HK-2 (cell line): ENCODE measurements around the gene TPST2.
A peak's percentile ranks its signal among the peaks of the same experiment; 100 is the strongest.

ENCODE experiments used
- DNase-seq: peaks from one replicate; pipeline ENCODE4 v3.0.0-alpha.2; 2018; ENCODE audit not compliant: unreplicated experiment

TPST2 gene

DNA sequence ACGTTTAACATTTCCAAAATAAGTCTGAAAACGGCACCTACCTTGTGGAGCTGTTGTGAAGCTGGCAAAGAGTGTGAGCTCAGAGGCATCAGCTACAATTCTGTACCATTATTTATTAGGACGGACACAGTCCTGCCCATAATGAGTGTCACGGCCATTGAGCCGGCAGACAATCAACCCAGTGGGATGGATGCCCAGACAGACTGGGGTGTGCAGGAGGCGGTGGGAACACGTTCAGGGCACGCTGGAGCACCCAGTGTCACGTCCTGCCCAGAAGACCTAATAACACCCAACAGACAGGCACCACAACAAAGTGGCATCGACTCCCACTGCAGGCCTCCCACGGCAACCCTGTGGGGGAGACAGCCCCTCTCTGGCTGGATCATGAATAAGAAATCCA lies 34.5 kb downstream of the TPST2 start:
- no peak for DNase-seq

DNA sequence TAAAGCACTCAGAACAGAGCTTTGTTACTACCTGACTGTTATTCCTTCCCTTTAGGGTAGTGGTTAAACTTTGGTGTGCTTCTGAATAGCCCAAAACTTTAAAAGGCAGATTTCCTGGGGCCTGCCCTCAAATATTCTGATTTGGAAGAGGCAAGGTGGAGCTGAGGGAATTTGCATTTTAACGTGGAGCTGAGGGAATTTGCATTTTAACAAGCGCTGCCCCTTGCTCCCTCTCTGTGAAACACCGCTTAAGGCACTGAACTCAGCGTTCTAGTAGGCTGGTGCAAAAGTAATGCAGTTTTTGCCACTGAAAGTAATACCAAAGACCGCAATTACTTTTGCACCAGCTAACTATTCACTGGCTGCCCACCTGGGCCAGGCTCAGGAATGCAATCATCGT lies 35.0 kb downstream of the TPST2 start:
- no peak for DNase-seq

DNA sequence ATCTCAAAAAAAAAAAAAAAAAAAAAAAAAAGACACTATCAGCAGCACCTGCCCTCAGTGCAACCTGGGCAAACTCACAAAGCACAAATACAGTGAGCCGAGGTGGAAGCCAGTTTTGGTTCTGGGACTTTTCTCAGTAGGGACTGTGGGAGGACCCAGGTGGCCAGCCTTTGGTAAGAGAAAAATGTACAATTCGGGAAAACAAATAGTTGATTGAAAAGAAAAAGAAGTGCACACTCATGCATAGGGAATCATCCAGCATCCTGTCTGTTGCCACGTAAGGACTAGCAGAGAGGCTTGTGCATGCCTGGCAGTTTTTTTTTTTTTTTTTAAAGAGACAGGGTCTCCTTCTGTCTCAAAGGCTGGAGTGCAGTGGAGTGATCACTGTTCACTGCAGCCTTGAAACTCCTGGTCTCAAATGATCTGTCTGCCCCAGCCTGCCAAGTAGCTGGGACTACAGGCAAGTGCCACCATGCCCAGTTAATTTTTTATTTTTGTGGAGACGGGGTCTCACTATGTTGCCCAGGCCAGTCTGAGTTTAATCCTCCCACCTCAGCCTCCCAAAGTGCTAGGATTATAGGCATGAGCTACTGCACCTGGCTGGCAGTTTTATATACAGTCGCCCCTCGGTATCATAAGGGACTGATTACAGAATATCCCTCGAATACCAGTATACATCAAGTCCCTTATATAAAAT lies 36.7 kb downstream of the TPST2 start:
- DNase-seq = peak; percentile 33

DNA sequence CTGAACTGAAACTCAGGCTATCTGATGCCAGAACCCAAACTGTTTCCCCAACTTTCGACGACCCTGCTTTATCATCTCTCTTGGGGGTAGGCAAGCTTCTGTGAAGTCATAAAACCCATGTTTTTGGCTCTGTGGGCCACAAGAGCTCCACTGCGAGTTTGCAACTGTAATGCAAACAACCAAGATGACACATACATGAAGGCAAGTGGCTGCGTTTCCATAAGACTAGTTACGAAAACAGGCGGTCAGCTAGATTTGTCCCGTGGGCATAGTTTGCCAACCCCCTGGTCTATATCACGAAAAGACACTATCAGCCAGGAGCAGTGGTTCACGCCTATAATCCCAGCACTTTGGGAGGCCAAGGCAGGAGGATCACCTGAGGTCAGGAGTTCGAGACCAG lies 37.5 kb downstream of the TPST2 start:
- DNase-seq = no peak

DNA sequence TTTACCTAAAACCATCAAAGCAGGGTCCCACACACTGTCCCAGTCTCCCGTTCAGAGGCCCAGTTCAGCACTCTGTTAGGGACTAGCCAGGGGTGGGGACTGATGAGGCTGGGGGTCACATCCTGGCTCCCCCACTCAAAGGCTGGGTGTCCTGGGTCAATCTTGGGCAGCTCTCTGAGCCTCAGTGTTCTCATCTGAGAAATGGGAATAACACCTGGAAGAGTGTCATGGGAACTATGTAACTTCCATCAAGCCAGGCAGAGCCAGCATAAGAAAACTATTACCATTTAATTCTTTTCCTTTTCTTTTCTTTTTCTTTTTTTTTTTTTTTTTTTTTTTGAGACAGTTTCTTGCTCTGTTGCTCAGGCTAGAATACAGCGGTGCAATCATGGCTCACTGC lies 38.4 kb downstream of the TPST2 start:
- no peak for DNase-seq

DNA sequence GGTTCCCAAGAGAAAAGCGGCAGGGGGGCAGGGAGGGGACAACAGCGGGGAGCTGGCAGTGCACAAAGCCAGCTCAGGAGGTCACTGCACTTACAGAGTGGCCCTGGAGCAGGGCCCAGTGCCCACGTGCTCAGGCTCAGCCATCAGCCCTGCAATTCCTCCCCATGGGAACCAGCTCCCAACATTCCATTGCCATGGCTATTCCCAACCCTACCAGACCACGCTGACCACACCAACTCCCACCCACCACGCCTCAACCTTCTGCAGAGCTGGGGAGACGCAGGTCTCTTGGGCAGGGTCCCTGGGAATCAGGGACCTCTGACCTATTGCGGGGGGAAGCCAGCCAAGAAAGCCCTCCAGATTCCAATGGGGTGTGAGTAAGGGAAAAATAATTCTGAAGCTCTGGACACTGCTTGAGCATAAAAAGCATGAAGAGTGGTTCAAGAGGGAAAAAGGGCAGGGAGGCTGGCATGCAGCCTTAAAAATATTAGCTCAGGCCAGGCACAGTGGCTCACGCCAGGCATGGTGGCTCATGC lies 39.4 kb downstream of the TPST2 start:
- peak; percentile 87 for DNase-seq

DNA sequence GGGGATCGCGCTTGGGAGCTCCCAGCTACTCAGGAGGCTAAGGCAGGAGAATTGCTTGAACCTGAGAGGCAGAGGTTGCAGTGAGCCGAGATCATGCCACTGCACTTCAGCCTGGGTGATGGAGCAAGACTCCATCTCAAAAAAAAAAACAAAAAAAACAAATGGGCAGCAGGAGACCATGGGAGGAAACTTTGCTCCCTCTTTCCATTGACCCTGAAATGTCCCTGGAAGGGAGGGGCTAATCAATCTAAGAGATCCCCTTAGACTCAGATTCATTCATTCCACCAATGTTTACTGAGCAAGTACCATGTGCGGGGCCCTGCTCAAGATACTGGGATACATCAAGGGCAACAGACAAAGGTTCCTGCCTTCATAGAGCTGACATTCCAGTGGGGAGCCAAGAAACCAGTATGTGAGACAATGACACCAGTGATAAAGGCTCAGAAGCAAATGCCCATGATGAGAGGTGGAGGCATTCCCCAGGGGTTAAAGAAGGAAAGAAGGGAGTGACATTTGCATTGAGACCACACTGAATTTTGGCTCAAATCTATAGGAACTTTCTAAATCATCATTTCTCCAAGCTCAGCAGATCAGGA lies 39.9 kb downstream of the TPST2 start:
- no peak for DNase-seq

DNA sequence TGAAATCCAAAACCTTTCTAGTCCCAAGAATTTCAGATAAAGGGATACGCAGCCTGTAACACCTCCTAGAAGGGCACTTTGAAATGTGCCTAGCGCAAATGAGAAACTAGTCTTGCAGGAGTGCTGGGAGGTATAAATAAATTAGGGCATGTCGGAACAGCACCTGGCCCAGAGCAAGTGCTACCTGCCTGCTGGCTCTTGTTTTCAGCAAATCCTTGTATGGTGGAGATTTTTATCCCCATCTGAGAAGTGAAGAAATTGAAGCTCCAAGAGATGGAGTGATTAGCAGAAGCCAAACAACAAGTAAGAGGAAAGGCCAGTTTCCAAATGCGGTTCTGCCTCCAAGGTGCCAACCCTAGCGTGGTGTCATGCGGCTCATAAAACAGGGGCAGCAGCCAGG lies 40.9 kb downstream of the TPST2 start:
- no peak for DNase-seq

DNA sequence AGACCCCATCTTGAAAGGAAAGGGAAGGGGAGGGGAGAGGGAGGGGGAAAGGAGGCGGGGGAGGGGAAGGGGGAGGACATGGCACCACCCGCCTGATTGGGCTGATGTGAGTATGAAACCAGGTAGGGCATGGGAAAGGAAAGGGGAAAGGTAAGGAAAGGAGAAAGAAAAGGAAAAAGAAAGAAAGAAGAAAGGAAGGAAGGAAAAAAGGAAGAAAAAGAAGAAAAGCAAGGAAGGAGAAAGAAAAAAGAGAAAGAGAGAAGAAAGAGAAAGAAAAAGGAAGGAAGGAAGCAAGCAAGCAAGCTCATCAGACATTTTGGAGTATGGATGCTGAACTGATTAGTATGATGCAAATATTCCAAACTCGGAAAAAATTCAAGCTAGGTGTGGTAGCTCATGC lies 41.6 kb downstream of the TPST2 start:
- no peak for DNase-seq

DNA sequence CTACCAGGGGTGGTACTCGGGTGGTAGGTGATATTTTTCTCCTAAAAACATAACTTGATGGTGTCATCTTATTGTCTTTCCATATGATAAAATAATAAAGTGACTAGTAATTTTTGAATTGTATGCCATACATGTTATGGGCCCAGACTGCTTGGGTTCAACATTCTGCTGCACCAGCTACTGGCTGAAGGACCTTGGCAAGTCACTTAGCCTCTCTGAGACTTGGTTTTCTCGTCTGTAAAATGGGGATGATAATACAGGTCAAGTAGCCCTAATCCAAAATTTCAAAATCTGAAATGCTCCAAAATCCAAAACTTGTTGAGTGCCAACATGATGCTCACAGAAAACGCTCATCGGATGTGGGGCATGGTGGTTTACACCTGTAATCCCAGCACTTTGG lies 42.1 kb downstream of the TPST2 start:
- DNase-seq = no peak

DNA sequence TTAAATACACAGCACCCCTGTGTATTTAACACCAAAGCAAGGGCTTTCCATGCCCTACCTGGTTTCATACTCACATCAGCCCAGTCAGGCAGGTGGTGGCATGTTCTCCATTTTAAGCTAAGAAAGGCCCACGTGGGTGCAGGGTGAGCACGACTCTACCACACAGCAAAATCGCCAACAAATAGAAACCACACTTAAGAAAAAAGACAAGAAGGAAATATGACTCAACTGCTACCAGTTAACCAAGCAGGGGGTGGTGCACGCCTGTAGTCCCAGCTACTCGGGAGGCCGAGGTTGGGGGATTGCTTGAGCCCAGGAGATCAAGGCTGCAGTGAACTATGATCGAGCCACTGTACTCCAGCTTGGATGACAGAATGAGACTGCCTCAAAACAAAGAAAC lies 42.5 kb downstream of the TPST2 start:
- DNase-seq = no peak

DNA sequence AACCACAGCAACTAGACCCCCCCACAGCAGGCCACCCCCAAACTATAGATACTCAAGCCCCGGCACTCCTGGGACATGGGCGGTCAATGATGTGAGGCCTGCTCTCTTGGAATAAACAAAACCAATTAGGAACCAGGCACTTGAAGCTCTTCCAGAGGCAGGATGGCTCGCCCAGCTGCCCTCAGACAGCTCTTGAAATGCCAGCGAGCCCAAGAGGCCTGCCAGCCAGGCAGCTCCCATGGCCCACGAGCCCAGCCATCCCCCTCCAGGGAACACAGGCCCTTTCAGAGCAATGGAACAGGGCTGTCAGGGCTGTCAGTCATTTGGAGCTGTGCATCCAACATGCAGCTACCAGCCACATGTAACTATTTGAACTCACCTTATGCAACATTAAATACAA lies 43.6 kb downstream of the TPST2 start:
- no peak for DNase-seq

DNA sequence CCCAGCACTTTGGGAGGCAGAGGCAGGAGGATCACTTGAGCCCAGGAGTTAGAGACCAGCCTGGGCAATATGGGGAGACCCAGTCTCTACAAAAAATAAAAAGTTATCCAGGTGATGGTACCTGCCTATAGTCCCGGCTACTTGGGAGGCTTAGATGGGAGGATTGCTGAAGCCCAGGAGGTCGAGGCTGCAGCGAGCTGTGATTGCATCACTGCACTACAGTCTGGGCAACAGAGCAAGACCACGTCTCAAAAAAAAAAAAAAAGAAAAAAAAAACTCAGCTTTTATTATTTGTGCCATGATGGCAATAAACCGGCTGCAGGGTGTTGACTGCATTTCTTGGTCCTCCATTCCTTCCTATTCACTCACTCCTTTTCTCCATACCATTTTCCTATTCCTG lies 44.1 kb downstream of the TPST2 start:
- DNase-seq = no peak

DNA sequence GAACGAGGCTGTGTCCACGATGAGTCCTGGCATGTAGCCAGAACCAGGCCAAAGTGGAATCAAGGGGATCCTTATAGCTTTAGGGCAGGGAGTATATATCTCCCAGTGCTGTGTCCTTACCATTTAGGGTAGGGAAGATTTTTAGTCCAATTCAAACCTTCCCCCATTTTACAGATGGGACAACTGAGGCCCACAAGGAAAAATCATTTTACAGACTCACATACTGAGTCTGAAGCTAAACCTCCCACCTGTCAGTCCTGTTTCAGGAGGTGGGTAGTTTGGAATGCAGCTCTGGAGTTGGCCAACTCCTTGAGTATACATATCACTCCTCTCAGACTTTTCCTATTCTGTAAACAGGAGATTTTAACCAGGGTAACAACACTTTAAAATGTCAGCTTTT lies 44.5 kb downstream of the TPST2 start:
- no peak for DNase-seq

DNA sequence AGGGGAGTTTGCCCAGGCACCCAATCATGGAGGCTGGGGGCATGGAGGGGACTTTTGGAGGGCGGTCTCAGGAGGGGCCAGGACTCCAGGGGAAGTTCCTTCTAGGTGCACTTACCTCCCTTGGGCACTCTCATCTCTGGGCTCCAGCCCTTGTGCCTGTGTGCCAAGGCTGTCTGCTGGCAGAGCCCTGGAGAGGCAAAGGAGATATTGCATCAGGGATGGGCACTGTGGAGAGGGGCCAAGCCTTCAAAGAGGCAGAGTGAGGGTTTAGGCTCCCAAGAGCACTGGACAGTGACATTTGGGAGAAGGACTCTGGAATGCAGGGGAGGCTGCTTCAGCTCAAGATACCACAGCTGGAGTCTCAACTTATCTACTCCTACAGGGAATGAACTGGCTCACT lies 45.4 kb downstream of the TPST2 start:
- DNase-seq = no peak

DNA sequence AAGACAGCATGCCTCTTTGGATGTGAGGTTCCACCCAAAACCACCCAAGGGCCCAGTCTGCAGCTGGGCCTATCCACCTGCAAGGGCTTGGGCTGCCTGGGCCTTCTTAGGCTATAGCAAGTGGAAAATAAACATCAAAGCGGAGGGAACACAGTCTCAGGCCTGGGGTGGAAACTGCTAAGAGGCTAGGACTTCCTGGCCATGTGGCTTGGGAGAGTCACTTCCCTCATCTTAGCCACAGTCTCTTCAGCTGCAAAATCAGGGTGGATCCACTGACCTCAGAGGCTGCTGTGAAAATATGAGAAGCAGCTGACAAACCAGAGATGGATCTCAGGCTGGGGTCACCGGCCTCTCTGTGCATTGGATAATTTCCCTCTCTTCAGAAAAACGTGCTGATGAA lies 47.1 kb downstream of the TPST2 start:
- DNase-seq = no peak

DNA sequence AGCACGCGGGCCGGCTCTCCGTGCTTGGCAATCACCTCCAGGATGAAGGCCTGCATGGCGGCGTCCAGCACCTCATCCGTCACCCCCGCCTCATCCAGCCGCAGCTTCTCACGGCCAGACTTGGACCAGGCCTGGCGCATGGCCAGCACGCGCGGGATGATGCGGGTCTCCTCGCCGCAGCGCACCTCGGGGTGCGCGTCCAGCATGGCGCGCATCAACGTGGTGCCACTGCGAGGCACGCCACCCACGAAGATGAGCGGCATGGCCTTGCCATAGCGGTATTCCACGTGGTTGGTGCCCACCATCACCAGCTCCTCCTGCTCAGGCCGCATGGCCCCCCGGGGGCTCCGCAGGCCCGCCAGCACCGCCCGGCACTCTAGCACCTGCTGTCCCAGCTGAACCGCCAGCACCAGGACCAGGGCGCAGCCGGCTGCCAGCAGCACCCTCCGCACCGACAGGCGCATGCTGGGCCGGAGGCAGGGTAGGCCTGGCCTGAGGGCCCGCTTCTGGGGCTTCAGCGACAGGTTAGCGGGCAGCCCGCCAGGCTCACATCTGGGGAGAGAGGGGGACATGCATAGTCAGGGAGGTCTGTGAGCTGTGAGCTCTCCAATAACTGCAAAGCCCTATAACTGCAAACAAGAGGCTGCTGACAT lies 48.6 kb downstream of the TPST2 start:
- no peak for DNase-seq

DNA sequence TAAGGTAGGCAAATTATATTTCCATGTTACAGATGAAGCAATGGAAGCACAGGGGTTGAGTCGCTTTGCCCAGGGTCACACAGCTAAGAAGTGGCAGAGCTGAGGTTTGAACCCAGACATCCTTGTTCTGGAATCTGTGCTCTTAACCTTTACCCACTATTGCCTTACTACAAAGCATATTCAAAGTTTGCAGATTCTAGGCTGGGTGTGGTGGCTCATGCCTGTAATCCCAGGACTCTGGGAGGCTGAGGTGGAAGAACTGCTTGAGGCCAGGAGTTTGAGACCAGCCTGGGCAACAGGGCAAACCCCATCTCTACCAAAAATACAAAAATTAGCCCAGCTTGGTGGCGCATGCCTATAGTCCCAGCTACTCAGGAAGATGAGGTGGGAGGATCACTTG lies 49.8 kb downstream of the TPST2 start:
- no peak for DNase-seq

DNA sequence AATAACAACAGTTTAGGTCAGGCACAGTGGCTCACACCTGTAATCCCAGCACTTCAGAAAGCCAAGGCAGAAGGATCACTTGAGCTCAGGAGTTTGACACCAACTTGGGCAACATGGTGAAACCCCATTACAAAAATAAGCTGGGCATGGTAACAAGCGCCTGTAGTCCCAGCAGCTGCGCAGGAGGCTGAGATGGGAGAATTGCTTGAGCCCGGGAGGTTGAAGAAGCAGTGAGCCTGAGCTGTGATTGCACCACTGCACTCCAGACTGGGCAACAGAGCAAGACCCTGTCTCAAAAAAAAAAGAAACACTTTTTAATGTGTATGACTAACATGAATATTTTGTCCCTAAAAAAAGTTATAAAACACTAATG lies 53.2 kb downstream of the TPST2 start:
- DNase-seq = no peak

DNA sequence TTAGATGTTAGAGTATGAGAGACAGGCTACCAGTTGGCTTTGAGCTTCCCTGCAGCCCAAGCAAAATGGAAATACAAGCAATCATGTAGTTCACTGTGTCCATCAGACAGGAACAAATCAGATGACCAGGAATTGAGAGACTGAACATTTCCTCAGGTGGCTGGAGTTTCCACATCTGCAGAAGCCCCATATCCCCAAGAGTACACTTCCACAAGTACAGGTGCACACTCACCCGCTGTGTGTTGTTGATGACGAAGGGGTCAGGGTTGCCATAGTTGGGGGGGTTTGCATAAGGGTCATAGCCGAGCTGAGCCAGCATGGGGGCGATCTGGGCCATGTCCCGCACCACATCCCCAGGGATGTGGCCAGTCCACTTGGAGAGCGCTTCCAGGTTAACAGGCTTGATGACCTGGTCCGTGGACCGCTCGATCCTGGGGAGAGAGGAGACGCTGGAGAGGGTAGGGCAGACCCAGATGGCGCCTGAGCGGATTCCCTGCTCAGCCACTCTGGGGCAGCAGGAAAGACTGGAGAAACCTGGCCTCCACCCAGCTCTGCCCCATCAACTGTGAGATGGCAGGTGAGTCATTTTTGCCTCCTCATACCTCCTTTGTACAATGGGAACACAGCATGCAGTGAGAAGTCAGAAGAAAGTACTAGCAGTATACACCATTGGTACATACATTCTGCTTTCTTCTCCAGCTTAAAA lies 53.7 kb downstream of the TPST2 start:
- peak; percentile 13 for DNase-seq

DNA sequence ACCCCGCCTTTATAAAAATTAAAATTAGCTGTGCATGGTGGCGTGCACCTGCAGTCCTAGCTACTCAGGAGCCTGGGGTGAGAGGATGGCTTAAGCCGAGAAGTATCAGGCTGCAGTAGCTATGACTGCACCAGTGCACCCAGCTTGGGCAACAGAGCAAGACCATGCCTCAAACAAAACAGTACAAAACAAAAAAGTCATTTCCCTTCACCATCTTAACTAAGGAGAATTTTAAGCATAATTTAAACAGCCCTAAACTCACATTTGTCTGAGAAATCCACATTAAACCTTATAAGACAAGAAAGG lies 54.4 kb downstream of the TPST2 start:
- DNase-seq = no peak

DNA sequence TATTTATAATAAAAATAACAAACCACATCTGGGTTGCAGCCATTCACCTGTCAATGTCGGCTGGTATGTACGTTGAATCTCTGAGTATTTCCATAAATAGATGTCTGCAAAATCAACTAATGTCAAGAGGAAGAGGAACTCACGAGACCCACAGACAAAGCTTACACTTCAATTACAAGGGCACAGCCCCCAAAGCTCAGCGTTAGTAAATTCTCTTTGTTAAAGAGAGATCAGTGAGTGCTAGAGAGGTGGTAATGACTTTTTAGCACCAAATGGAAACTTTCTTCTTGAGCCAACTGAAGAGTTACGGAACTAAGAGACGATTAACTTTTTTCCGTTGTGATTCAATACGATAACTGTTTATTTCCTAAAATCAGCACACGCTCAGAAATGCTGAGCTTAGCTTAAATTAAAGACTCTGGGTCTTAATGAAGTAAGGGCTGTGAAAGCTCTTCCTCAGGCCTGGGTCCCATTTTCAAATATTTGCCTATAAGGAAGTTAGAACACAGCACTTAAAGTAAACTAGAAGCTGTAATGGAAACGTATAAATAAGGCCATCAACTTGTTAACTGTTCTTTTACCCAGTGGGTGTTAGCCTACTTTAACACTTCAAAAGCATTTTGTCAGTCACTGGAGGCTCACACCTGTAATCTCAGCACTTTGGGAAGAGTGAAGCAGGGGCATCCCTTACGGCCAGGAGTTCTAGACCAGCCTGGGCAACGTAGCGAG lies 54.9 kb downstream of the TPST2 start:
- DNase-seq = no peak
